ENCODE results near the gene LNX1.

GRCh38 chr4:53602390-53602789 is 11.1 kb upstream of the LNX1 start:
- TF ChIP-seq POLR2A (IDR thresholded peaks at IDR 0.05; ENCODE audit: low read length) (no peak), GATA1 (IDR thresholded peaks at IDR 0.05; ENCODE audit: low read depth, low read length) (no peak)
